ENCODE data around the gene TRIP6.

The TRIP6 gene

DNA sequence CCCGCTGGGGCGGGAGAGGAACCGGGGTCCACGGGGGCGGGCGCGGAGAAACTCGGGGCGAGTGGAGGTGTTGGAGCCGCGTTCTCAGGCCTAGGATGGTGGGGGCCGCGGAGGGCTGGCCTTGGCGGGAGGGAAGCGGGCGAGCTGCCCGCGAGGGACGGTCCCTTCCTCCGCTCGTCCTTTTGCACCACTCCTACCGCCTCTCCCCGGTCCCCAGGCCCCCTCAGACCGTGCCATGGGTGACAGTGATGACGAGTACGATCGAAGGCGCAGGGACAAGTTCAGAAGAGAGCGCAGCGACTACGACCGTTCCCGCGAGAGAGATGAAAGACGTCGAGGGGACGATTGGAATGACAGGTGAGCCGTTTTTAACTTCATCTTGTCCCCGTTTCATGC, 8.2 kb downstream of the TRIP6 start:
- DNase-seq, result no peak

DNA sequence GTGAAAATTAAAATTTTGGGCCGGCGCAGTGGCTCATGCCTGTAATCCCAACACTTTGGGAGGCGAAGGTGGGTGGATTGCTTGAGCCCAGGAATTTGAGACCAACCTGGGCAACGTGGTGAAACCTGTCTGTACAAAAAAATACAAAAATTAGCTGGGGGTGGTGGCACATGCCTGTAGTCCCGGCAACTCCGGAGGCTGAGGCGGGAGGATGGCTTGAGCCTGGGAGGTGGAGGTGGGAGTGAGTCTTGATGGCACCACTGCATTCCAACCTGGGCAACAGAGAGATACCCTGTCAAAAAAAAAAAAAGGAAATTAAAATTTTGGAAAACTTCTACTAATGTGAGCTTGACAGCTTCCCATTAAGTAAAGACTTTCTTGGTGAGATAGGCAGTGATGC, 10.8 kb downstream of the TRIP6 start:
- no peak for DNase-seq

DNA sequence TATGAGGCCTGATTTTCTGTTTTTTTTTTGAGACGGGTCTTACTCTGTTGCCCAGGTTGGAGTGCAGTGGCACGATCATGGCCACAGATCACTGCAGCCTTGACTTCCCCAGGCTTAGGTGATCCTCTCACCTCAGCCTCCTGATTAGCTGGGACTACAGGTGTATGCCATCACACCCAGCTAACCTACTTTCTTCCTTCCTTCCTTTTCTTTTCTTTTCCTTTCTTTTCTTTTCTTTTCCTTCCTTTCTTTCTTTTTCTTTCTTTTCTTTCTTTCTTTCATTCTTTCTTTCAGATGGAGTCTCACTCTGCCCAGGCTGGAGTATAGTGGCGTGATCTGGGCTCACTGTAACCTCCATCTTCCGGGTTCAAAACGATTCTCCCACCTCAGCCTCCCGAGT, 11.5 kb downstream of the TRIP6 start:
- DNase-seq, result no peak

DNA sequence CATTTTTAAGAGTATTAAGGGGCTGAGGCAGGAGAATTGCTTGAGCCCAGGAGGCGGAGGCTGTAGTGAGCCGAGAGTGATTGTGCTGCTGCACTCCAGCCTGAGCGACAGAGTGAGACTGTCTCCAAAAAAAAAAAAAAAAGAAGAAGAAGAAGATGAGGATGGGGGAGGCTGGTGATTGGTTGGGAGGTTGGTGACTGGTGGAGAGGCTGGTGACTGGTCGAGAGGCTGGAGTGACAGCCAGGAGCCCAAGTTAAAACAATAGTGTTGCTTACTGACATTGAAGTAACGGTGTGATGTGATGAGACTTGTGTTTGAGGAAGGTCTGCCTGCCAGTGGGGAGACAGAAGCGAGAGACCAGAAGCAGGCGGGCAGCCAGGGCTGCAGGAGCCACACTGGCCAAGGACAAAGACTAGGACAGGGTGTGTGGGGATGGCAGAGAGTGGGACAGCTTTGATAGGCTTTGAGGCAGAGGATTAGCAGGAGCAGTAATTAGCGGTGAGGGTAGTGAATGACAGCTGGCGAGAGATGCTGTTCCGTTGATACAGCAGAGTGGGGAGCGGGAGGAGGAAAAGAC, 12.6 kb downstream of the TRIP6 start:
- DNase-seq, result no peak

DNA sequence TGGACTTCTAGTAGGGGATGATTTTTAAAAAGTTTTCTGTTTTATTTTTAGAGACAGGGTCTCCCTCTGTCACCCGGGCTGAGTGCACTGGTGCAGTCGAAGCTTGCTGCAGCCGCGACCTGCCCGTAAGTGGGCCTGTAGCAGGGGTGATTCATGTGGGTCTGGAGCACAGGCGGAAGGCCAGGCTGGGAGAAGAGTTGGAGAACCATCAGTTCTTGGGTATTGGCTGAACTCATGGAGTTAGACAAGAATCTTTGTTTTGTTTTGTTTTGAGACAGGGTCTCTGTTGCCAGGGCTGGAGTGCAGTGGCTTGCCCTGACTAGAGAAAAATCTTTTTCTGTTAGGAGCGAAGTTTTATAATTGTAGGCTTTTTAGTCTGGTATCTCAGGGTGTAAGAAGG, 13.5 kb downstream of the TRIP6 start:
- no peak for DNase-seq

DNA sequence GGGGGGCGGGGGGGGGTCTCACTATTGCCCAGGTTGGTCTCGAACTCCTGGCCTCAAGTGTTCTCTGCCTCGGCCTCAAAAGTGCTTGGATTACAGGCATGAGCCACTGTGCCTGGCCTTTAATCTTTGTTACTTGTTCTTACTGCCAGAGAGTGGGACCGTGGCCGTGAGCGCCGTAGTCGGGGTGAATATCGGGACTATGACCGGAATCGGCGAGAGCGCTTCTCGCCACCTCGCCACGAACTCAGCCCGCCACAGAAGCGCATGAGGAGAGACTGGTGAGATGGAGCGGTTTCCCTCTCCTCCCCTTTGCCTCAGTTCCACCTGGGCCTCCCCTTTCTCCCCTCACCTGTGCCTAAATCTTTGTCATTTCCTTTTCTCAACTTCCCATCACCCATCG, 13.9 kb downstream of the TRIP6 start:
- no peak for DNase-seq

DNA sequence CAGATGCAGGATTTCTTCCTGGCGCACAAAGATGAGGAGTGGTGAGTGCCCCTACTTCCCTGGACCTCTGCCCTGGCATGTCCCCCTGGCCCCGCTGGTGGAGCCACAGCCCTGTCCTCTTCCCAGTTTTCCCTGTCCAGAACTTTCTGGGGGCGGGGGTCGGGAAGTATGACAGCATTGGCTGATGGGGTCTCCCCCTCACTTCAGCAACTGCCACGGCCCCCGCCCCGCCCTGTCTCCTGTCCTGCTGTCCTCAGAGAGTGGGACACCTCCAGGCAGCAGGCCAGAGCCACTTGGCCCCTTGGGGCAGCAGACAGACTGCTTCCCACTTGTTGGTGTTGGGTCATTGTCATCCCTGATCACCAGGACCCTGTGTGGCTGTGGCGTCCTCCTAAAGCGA, 15.0 kb downstream of the TRIP6 start:
- no peak for DNase-seq

DNA sequence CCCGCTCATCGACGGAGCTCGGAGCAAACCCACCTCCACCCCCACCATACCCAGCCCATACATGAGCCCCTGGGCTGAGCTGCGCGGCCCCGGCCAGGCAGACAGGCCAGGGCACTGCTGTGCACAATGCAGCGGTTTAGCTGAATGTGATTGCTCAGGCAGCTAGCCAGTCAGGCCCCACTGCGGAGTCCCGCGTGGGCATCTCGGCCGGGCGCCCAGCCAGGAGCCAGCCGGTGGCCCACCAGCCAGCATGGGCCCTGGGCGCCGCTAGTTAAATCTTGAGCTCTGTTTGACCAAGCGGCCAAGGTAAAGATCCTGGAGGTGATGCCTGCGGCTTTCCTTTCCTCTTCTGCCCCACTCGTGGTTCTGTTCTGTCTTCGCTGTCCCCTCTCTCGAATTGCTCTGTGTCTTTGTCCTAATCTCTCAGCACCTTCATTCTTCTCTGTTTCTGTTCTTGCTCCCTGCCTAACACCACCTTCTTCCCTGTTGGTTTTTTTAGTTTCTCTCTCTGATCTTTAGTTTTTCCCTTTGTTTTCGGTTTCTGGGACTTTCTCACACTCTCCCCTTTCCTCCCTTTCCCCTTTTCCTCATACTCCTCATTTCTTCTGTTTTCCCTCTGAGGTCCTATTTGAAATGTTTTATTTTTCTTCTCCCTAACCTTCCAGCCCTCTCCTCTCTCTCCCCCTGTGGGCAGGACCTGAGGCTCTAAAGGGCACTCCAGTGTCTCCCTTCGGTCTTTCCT, 15.8 kb downstream of the TRIP6 start:
- DNase-seq, result no peak

DNA sequence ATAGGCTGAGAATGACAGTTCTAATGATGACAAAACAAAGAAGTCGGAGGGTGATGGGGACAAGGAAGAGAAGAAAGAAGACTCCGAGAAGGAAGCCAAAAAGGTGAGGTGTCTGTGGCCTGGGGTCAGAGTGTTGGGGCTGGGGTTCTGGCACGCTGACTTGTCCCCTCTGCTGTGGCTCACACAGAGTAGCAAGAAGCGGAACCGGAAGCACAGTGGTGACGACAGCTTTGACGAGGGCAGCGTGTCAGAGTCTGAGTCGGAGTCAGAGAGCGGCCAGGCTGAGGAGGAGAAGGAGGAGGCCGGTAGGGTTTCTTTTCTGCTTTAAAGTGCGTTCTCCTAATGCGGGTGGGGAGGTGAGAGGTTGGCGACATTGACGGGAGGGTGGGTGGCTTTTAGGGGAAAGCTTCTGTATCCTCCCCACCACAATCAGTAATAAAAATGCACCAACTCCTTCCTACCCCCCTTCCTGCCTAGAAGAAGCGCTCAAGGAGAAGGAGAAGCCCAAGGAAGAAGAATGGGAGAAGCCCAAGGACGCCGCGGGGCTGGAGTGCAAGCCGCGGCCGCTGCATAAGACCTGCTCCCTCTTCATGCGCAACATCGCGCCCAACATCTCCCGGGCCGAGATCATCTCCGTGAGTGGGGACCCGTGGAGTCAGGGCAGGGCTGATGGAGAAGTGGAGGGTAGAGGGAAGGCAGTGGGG, 17.7 kb downstream of the TRIP6 start:
- no peak for DNase-seq

DNA sequence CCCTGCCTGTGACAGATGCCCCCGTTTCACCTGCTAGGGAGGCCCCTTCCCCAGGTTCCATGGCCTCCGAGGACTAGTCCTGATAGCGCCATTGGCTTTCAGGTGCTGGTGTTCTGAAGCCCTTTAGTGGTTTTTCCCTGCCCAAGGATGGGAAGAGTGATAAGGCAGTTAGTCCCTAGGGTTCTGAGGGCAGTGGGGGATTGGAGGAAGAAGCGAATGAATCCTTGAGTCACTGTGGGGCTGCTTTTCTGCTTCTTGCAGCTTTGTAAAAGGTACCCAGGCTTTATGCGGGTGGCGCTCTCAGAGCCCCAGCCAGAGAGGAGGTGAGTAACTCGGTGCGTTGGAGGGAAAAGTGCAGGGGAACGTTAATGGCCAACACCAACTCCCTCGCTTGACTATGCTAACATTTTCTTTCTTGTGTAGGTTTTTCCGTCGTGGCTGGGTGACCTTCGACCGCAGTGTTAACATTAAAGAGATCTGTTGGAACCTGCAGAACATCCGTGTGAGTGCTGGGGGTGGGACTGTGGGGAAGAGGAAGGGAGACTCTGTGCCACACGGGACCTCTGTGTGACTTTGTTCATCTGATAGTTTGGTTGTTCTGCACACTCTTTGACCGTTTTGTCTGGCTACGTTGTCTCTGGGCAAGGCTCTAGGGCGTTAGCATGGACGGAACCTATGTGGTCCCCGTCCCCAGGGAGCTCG, 18.4 kb downstream of the TRIP6 start:
- DNase-seq, result no peak

DNA sequence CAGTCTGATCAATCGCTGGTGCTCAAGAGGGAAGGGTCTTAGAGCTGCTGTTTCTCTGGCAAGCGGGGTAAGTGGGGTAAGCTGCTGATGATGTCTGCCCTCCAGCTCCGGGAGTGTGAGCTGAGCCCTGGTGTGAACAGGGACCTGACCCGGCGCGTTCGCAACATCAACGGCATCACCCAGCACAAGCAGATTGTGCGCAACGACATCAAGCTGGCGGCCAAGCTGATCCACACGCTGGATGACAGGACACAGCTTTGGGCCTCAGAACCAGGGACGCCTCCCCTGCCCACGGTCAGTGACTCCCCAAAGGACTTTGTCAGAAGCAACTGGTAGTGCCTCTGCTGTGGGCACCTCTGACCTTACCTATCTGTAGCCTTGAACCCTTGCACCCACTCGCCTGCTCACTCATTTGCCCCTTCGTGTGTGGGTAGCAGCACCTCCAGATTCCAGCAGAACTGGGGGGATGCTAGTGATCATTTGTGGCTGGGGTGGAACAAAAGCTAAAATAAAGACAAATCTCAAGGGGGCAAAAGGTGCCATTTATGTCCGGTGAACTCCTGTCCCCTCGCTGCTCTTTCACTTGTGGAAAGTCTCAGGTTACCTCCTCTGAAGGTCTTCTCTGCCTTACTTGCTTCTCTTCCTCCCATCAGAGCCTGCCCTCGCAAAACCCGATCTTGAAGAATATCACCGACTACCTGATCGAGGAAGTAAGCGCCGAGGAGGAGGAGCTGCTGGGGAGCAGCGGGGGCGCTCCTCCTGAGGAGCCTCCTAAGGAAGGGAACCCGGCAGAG, 19.2 kb downstream of the TRIP6 start:
- DNase-seq, result no peak

DNA sequence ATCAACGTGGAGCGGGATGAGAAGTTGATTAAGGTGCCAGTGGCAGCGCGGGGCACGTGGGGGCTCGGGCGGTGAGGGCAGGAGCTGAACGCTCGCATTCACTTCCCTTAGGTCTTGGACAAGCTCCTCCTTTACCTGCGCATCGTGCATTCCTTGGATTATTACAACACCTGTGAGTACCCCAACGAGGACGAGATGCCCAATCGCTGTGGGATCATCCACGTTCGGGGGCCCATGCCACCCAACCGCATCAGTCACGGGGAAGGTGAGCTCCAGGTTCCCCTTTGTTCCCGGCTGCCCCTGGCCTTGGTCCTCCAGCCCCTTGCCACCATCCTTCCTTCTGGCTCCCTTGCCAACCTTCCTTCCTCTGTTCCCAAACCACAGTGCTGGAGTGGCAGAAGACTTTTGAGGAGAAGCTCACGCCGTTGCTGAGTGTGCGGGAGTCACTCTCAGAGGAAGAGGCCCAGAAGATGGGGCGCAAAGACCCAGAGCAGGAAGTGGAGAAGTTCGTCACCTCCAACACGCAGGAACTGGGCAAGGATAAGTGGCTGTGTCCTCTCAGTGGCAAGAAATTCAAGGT, 19.8 kb downstream of the TRIP6 start:
- DNase-seq, result no peak

DNA sequence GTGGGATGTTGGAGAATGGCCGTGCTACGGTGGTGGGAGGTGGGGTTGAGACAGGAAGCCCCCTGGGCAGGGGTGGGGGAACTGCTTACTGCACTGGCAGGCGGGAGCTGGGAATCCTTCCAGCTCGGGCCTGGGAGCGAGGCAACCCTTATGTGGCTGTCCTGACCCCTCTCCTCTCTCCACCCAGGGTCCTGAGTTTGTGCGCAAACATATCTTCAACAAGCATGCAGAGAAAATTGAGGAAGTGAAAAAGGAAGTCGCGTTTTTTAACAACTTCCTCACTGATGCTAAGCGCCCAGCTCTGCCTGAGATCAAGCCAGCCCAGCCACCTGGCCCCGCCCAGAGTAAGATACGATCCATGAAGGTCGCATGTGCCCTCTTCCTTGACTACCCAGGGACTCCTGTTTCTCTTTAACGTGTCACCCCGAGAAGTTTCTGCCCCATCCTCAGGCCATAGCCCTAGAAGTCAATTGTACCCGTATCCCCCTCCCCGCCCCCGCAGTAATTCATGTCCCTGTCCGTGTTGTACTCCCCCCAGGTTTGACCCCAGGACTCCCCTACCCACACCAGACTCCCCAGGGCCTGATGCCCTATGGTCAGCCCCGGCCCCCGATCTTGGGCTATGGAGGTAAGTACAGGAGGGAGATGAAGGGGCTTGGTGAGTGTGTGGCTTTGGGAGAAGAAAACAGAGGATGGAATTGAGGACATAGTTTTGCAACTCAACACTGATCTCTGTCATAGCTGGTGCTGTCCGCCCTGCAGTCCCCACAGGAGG, 20.5 kb downstream of the TRIP6 start:
- peak; percentile 65 to 72 for DNase-seq

DNA sequence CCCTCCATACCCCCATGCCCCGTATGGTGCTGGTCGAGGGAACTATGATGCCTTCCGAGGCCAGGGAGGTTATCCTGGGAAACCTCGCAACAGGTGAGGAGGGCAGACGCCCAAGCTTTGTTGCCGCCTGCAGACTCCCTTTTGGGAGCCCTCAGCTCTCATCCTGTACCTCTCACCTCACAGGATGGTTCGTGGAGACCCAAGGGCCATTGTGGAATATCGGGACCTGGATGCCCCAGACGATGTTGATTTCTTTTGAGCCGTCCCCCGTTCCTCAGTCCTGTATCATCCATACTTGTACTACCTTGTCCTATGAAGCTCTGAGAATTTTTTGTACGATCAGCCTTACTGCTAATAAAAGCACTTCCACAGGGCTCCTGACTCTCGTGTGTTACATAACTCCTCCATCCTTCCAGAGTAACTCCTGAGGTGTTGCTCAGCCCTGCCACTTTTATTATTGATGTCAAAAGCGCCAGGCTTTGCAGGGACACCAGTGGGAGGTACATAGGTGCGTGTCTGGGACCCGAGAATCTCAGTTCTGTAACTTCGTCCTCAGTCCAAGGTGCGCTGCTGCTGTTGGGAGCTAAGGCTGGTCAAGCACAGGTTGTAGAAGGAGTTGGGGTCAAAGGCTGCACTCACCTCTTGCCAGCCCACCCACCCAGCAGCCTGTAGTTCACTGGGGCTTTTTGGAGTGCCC, 21.3 kb downstream of the TRIP6 start:
- DNase-seq, result no peak

DNA sequence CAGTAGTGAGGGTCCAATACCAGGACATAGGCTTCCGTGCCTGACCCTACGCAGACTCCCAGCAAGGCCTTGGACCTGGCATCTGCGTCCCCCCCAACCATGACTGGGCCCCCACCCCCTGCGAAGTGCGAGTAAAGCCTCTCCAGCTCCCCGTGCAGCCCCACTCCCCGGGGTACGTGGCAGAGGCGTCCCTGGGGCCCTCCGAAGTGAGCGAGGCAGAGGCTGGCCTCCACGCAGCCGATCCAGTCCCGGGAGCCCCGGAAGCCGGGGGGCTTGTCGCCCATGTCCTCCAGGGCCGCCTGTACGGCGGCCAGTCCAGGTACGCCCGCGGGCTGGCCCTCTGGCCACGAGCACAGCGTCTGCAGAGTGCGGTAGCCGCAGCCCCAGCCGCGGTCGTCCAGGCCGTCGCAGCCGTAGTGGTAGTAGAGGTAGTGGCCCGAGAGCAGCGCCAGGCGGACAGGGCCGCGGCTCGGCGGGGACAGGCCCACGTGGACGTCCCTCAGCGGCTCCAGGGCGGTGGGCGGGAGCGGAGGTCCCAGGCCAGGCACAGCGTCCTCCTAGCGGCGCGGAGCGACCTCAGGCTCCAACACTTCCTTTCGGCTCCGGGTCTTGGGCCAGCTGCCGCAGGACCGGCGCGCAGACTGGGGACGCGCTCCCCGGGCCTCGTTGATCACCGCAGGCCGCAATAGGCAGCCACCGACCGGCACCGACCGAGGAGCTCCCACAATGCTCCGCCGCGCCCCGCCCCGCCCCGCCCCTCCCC, 22.0 kb downstream of the TRIP6 start, which contains the start of gene UFSP1:
Gene UFSP1 (minus strand): TSS at position 728 of the 763 bp plus-strand sequence. CDS start 444 bp downstream, at position 284.
- DNase-seq, result no peak

DNA sequence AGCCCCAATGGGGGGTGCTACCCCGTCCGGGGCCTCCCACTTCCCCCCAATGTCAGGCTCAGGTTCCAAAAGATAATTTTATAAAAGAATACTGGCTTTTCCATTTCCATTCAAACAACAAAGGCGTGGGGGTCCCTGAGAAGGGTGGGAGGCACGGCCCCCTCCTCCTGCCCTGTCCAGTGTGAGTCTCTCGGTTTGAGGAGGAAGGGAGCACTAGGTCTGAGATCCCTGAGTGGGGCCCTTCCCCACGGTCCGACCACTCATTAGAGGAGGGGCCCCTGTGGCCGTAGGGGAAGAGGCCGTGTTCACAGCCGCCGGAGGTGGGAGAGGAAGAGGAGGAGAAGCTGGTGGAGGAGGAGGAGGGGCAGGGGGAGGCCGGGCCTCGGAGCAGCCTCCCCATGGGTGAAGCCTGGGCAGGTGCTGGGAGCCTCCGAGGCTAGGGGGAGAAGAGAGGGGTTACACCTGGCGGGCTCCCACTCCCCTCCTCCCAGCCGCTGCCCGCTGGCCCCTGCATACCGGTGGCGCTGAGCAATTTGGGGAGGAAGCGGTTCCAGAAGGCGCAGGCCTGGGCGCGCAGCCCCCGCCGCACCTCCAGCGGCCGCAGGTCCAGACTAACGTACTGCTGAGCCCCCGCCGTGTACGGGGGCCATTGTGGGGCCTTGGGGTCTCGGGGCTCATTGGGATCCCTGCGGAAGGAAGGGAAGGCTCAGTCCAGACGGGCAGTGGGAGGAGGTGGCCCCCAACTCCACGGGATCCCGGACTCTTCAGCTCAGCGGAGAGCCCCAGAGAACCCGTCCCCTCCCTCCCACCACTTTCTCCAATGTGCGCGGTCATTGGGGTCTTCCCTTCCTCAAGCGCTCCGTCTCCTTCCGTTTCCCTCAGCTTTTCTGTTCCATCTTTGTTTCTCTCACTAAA, 23.7 kb downstream of the TRIP6 start:
- DNase-seq, result no peak

DNA sequence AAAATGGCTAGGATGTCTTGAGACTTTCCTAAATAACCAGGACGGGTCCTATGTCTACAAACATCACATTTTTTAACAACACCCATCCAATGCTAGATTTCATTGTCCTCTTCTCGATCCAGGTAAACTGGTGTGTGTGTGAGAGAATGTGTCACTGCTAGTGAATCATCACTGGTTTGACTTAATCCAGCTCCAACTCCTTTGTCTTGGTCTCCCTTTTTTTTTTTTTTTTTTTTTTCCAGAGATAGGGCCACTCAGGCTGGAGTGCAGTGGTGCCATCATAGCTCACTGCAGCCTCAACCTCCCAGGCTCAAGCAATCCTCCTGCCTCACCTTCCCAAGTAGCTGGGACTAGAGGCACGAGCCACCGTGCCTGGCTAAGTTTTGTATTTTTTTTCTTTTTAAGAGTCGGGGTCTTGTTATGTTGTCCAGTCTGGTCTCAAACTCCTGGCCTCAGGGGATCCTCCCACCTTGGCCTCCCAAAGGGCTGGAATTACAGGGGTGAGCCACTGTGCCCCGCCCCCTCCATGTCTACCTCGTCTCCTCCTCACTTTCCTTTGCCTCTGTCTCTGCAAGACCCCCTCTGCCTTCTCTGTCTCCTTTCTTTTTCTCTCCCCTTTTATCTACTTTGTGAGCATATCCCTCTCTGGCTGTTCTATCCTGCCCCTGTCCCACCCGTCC, 24.5 kb downstream of the TRIP6 start:
- DNase-seq, result no peak

All from inflammatory macrophage treated with lipopolysaccharide for 1 hour (primary cell).